GM10266 (cell line): ENCODE results near the gene HELZ2.
A peak's percentile ranks its signal among the peaks of the same experiment; 100 is the strongest.
"Not testable (repeated sequence)": the region's sequence is repeated elsewhere in the genome, so short reads cannot be mapped to it uniquely, and the experiment has no call there.

ENCODE experiments used
- DNase-seq: peaks from one replicate; pipeline ENCODE4 v3.0.0; 2012; ENCODE audit errors: extremely low spot score
- TF ChIP-seq, protein P1 (sequence below): IDR thresholded peaks from 2 replicates; pipeline ENCODE4 v1.5.1; 2012; ENCODE audit warnings: mild to moderate bottlenecking, low read depth; ENCODE audit not compliant: control insufficient read depth, insufficient read depth; ENCODE audit errors: missing control alignments

HELZ2 gene

DNA sequence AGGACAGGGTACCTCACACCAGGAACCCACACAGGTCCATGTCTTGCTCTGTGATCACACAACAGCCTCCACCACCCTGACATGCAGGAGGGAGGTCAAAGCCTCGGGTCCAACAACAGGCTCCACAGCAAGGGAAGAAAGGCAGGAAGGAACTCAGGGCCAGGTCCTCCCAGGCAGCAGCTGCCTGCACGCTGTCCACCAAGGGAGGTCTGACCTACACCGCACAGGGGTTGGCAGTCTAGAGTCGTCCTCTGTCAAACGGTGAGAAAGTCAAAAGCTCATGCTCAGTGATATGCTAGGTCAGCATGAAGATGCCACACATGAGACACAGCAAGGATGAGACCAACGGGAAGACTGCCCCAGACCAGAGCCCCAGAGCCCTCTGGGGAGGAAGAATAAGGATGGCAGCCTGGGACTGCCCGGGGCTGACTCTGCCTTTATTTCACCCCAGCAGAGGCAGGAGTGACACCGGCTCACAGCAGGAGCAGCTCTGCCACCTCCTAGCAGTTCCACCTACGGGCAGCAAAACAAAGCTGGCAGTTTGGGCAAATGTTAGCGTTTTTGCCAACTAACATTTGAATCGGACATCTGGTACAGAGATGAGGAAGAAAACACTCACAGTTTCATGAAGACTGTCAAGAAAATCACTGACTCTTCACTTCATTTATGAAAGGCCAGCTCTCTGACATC is 44.4 kb upstream of the HELZ2 start:
- TF ChIP-seq, protein P1, sequence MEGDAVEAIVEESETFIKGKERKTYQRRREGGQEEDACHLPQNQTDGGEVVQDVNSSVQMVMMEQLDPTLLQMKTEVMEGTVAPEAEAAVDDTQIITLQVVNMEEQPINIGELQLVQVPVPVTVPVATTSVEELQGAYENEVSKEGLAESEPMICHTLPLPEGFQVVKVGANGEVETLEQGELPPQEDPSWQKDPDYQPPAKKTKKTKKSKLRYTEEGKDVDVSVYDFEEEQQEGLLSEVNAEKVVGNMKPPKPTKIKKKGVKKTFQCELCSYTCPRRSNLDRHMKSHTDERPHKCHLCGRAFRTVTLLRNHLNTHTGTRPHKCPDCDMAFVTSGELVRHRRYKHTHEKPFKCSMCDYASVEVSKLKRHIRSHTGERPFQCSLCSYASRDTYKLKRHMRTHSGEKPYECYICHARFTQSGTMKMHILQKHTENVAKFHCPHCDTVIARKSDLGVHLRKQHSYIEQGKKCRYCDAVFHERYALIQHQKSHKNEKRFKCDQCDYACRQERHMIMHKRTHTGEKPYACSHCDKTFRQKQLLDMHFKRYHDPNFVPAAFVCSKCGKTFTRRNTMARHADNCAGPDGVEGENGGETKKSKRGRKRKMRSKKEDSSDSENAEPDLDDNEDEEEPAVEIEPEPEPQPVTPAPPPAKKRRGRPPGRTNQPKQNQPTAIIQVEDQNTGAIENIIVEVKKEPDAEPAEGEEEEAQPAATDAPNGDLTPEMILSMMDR: no peak
- peak; percentile 17 for DNase-seq

DNA sequence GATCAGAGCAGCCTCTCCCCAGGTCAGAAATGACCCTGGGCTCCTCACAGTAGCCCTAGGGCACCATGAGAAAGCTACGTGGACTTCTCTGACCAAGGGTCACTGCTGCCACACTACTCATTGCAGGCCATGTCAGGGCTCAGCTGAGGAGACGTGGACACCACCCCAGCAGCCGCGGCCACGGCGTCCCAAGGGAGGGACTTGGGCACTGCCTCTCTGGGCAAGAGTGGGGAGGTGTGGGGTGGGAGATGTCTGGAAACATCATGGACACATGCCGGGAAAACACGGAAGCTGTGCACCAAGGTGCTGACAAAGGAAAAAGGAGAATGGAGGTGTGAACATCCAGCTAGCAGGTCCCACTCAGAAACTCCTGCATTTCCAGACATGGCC is 43.8 kb upstream of the HELZ2 start:
- DNase-seq: no peak
- TF ChIP-seq, protein P1: no peak

DNA sequence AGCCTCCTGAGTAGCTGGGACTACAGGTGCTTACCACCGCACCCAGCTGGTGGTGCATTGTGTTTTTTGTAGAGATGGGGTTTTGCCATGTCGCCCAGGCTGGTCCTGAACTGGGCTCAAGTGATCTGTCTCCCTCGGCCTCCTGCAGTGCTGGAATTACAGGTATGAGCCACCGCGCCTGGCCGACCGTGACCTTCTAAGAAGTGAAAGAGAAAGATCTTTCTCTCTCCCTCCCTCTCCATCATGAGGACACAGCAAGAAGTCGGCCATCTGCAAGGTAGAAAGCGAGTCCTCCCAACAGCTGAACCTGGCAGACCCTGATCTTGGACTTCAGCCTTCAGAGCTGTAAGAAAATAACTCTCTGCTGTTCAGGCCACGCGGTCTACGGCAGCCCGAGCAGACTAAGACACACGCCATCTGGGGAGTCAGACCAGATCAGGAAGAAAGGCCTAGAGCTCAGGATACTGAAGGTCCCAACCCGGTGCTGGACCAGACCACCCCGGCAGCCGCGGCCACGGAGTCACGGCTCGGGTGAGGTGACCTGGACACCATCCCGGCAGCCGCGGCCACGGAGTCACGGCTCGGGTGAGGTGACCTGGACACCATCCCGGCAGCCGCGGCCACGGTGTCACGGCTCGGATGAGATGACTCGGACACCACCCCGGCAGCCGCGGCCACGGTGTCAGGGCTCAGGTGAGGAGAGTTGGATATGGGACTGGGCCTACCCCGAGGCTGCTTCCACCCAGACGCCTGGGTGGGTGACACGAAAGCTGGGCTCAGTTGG is 43.2 kb upstream of the HELZ2 start:
- TF ChIP-seq, protein P1: no peak
- peak; percentile 23 for DNase-seq

- DNase-seq: not testable (repeated sequence)
Observed at GRCh38 chr20:63613863-63614594, 40.0 kb upstream of the HELZ2 start.

DNA sequence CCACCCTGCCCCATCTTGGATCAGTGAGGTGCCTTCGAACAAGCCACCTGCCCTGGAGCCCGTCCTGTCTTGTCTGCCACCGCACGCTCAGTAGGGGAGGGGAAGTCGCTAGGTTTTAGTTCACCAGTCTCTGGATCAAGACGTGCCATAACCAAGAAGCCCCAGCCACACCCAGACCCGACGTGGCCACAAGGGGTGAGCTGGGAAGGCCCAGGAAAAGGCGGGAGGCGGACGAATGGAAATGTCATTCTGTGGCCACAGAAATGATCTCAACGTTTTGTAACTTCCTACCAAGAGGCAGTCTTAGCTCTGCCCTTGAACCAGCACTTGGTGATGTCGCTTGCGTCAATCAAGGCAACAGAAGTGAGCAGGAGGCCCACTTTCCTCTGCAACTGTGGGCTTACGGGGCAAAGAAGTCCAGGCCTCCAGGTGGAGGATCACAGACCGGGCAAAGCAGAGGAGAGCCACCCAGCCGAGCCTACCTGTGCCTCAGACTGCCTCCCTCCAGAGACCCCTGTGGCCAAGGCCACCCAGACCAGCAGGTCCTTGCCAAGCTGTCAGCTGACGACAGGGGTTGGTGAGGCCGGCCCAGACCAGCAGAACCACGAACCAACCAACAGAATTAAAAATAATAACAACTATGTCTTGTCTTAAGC is 38.4 kb upstream of the HELZ2 start:
- no peak for DNase-seq
- TF ChIP-seq, protein P1: no peak

- TF ChIP-seq, protein P1: no peak
Observed at GRCh38 chr20:63611646-63612045, 37.6 kb upstream of the HELZ2 start.

More at GRCh38 chr20:63611646-63612045, 37.6 kb upstream of the HELZ2 start:
- no peak for DNase-seq
